ENCODE results near the gene TMPRSS6. TPM values are rescaled to one million over a fixed set of nuclear protein-coding genes. Genes with fewer than 3 reads are reported as not detected.

The TMPRSS6 gene
- total RNA-seq, 6 experiments from 2014 or later, result not detected

DNA sequence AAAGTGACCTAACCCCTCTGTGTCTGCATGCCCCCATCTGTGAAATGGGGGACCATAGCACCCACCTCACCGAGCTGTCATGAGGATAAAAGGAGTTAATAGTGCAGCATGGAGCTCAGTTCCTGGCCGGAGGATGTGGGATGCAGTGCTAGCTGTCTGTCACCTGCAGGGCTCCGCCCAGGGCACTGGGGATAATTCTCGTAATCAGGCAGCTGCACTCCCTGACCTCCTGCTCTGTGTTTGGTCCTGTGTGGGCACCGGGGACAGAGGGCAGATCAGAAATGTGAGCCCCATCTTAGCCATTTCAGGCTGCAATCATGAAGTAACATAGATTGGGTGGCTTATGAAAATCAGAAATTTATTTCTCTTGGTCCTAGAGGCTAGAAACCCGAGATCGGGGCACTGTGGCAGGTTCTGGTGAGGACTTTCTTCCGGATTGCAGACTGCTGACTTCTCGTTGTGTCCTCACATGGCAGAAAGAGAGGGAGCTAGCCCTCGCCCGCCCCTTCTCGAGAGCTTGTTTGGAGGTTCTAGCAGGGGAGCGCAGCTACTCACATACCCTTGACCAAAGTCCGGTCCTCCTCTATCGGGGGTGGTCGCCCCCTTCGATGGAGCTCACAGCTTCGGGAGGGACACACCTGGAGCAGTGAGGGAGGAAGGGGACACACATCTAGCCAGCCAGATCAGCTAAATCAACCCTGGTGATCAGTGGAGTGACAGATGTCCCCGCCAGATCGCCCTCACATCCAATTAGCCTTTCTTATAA, 54.7 kb downstream of the TMPRSS6 start:
- no peak overlapping the region for H3K27ac Mint-ChIP-seq
- peaks cover 16% of the 10 kb centered on the region for H3K4me1 Mint-ChIP-seq (ENCODE audit: low read depth)
- H3K9me3 Mint-ChIP-seq, result no peaks in the 10 kb centered on the region
- TF ChIP-seq, protein P1, sequence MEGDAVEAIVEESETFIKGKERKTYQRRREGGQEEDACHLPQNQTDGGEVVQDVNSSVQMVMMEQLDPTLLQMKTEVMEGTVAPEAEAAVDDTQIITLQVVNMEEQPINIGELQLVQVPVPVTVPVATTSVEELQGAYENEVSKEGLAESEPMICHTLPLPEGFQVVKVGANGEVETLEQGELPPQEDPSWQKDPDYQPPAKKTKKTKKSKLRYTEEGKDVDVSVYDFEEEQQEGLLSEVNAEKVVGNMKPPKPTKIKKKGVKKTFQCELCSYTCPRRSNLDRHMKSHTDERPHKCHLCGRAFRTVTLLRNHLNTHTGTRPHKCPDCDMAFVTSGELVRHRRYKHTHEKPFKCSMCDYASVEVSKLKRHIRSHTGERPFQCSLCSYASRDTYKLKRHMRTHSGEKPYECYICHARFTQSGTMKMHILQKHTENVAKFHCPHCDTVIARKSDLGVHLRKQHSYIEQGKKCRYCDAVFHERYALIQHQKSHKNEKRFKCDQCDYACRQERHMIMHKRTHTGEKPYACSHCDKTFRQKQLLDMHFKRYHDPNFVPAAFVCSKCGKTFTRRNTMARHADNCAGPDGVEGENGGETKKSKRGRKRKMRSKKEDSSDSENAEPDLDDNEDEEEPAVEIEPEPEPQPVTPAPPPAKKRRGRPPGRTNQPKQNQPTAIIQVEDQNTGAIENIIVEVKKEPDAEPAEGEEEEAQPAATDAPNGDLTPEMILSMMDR (IDR thresholded peaks at IDR 0.05), result no peak
- no peak for DNase-seq
- no peak overlapping the region for H3K4me3 Mint-ChIP-seq
- H3K36me3 Mint-ChIP-seq (ENCODE audit: low read depth), result no peaks in the 10 kb centered on the region
- H3K27me3 Mint-ChIP-seq (ENCODE audit: insufficient read depth), result peaks cover 1% of the 10 kb centered on the region; the same call in 1 of the 2 replicates

DNA sequence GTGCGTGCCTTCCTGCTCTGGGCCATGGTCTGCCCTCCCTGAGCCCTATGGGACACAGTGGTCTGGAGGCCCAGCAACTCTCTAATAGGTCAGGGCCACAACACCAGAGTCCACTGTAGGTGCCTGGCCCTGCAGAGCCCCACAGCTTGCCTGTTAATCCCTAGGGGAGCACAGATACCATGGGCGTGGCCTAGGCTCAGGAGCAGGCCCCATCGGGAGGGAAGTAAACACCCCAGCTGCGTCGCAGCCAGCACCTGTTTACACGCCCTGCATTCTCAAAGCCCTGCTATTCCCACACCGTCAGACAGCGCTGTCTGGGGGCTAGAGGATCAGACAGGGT, 55.5 kb downstream of the TMPRSS6 start:
- Mint-ChIP-seq H3K27ac (no peak overlapping the region), H3K4me1 (ENCODE audit: low read depth) (peaks cover 16% of the 10 kb centered on the region), H3K9me3 (no peaks in the 10 kb centered on the region), H3K4me3 (no peak overlapping the region), H3K27me3 (ENCODE audit: insufficient read depth) (peaks cover 1% of the 10 kb centered on the region), H3K36me3 (ENCODE audit: low read depth) (no peaks in the 10 kb centered on the region)
- no peak for DNase-seq
- TF ChIP-seq, protein P1 (IDR thresholded peaks at IDR 0.05), result no peak

DNA sequence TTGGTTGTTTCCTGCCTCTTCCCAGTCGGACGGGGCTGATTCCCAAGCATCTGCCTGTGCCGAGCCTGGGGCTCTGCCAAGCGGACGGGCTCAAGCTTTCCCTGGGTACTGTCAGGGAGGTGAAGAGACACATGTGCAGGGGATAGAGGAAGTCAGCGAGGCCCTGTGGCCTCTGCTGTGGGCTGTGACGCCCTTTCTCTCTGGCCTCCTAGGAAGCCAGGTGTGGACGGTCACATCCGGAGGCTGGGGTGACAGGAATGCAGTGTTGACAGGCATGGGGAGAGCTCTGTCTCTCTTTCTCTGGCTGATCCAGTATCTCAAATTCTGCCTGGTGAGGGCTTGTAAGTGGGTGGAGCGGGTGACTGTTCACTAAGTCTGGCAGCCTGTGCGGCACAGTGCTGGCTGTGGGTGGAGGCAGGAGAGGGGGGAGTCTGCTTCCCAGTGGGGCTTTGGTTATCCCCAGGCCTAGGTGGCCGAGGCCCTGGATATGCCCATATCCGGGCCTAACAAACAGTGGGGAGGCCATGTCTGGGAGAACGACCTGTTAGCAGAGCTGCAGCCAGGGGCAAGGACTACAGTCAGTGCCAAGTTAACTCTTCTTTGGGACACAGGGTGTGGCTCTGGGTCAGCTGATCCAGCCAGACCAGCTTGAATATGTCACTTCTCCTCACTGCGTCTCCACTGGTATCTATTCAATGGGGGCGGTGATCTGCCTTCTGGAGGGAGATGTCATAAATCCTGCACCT, 56.0 kb downstream of the TMPRSS6 start:
- Mint-ChIP-seq H3K9me3 (no peaks in the 10 kb centered on the region), H3K4me1 (ENCODE audit: low read depth) (peaks cover 16% of the 10 kb centered on the region), H3K27me3 (ENCODE audit: insufficient read depth) (peaks cover 1% of the 10 kb centered on the region), H3K27ac (peak overlapping the region; percentile 36), H3K4me3 (no peak overlapping the region), H3K36me3 (ENCODE audit: low read depth) (no peaks in the 10 kb centered on the region)
- DNase-seq, result no peak
- TF ChIP-seq, protein P1 (IDR thresholded peaks at IDR 0.05), result no peak

DNA sequence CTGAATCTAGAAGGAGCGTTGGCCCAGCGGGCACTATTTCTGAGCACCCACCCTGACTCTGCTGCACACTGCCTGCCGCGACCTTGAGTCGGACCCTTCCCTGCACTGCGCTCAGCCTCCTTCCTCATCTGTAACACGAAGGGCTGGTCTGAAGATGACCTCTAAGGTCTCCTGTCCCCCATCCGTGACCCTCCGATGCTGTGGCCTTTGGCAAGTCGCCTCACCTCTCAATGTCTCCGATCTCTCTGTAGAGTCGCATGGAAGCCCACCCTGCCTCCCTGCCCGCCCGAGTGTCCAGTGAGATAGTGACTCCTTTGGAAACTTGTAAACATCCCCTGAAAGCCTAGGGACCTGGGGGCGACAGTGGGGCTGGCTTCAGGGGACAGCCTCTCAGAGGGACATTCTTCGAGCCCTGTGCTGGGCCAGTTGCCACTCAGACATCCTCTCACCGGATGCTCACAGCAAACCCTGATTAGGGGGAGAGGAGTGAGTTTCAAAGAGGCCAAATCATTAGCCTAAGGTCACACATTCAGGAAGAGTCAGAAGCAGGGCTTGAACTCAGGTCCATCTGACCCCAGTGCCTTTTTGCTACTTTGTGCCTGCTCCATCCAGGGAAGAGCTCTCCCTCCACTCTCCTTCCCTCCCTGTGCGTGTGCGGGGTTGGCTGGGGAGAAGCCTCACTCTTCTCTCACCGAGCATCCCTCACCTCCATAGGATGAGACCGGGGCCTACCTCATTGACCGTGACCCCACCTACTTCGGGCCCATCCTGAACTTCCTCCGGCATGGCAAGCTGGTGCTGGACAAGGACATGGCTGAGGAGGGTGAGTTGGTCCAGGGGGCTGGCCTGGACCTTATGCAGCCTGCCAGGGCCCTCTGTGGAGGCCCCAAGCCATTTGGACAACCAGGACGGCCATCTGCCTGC, 56.9 kb downstream of the TMPRSS6 start:
- no peaks in the 10 kb centered on the region for H3K36me3 Mint-ChIP-seq (ENCODE audit: low read depth)
- H3K4me3 Mint-ChIP-seq, result peak overlapping the region; percentile 90
- DNase-seq, result no peak
- H3K4me1 Mint-ChIP-seq (ENCODE audit: low read depth), result peaks cover 16% of the 10 kb centered on the region
- TF ChIP-seq, protein P1 (IDR thresholded peaks at IDR 0.05), result no peak
- peak overlapping the region; percentile 83 for H3K27ac Mint-ChIP-seq
- H3K27me3 Mint-ChIP-seq (ENCODE audit: insufficient read depth), result peaks cover 1% of the 10 kb centered on the region
- no peaks in the 10 kb centered on the region for H3K9me3 Mint-ChIP-seq

All from HFFc6 (cell line).